MM.1S (cell line): ENCODE measurements around the gene CD82.
"Not testable (repeated sequence)": the region's sequence is repeated elsewhere in the genome, so short reads cannot be mapped to it uniquely, and the experiment has no call there.

Experiments
- EZH2 ChIP-seq: fragments of 300-600 bp; sonication (generic); optimal IDR thresholded peaks from 2 replicates; pipeline ENCODE3; 2017; ENCODE audit warnings: low read depth, mild to moderate bottlenecking, antibody characterized with exemption, low read length, mixed read lengths
- TF ChIP-seq, protein P1 (sequence below): fragments of 300-600 bp; sonication (generic); IDR thresholded peaks from 2 replicates; pipeline ENCODE4 v1.5.1; 2016; ENCODE audit warnings: antibody characterized with exemption, low read length, mixed read lengths

- not testable (repeated sequence) for TF ChIP-seq EZH2
- TF ChIP-seq, protein P1, sequence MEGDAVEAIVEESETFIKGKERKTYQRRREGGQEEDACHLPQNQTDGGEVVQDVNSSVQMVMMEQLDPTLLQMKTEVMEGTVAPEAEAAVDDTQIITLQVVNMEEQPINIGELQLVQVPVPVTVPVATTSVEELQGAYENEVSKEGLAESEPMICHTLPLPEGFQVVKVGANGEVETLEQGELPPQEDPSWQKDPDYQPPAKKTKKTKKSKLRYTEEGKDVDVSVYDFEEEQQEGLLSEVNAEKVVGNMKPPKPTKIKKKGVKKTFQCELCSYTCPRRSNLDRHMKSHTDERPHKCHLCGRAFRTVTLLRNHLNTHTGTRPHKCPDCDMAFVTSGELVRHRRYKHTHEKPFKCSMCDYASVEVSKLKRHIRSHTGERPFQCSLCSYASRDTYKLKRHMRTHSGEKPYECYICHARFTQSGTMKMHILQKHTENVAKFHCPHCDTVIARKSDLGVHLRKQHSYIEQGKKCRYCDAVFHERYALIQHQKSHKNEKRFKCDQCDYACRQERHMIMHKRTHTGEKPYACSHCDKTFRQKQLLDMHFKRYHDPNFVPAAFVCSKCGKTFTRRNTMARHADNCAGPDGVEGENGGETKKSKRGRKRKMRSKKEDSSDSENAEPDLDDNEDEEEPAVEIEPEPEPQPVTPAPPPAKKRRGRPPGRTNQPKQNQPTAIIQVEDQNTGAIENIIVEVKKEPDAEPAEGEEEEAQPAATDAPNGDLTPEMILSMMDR = not testable (repeated sequence)
Measured at GRCh38 chr11:44660535-44660934, 95.1 kb downstream of the CD82 start.
